ENCODE data around the gene PDE11A. TPM values are rescaled to one million over a fixed set of nuclear protein-coding genes. Genes with fewer than 3 reads are reported as not detected.

The PDE11A gene
- total and polyA plus RNA-seq, 3 donors from 2014 or later = 2.2 to 7.8 (median 3.3) TPM

DNA sequence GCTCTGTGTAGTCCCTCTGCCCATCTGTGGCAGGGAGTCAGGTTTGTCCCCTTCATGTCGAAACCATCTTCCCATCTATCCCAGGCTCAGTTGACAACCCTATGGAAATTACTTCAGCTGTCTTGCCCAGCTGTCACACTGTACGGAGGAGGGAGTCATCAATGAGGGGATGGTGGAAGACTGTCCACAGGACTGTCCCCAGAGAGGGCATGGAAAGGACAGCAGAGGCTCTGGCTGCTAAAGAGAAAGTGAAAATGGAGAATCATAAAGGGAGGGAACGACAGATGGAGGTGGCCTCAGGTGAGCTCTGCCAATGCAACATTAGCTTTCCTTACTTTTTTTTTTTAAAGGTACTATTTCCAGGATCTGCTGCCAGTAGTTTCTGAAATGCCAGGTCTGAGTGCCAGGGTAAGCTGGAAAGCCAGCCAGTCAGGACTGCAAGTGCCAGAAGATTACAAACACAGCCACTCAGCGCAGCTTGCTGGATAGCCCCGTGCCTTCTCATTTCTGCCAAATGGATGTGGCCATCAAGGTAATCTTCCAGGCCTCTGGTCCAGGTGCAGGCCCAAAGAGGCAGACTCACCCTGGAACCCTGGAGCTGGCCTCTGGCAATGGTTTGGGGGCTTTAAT is 487.2 kb downstream of the PDE11A start:
- Histone ChIP-seq H3K27ac (no peak overlapping the region), H3K9me3 (no peaks in the 10 kb centered on the region), H3K27me3 (no peaks in the 10 kb centered on the region), H3K4me3 (no peak overlapping the region), H3K36me3 (ENCODE audit: low read depth, missing control alignments) (no peaks in the 10 kb centered on the region), H3K4me1 (no peaks in the 10 kb centered on the region)
- 84 to 92% methylated on average over 5 of the region's 5 CpGs for WGBS, 2 donors
- DNase-seq = no peak
- TF ChIP-seq POLR2A (IDR thresholded peaks at IDR 0.05) (no peak), CTCF (IDR thresholded peaks at IDR 0.05) (no peak)
- intact Hi-C loops (cut with DNase I; ENCODE audit: low total_unique reads) = no loop called here

DNA sequence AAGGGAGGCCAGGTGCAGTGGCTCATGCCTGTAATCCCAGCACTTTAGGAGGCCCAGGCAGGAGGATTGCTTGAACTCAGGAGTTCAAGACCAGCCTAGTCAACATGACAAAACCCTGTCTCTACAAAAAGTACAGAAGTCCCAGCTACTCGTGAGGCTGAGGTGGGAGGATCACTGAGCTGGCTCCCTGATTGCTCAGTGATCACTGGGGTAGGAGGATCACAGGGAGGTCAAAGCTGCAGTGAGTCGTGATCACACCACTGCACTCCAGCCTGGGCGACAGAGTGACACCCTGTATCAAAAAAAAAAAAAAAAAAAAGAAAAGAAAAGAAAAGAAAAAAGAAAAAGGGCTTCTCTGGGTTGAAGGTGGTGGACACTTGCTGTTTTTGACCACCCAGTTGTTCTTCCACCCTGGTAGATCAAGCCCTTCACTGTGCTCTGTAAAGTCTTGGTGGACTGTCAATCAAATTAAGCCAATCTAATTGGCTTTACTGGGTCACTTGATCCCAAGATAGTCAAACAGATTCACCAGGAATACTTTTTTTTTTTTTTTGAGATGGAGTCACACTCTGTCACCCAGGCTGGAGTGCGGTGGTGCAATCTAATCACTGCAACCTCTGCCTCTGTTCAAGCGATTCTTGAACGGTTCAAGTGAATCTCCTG is 488.4 kb downstream of the PDE11A start:
- 86 to 95% methylated on average over 4 to 6 of the region's 6 CpGs for WGBS, 2 donors
- no peaks in the 10 kb centered on the region for H3K4me1 ChIP-seq

DNA sequence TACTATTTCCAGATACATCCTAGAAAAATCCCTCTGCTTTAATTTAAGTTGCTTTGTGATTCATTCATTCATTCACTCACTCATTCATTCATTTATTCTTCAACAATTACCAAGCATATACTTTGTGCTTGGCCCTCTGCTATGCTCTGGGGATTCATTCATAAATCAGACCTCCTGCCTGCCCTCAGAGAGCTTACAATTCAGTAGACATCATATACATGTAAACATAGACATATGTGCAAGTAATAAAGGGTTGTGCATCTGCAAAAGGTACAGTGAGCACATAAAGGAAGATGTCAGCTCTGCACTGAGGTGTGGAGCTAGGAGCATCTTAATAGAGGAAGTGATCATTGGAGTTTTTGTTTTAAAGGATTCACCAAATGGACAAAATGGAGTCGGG is 490.6 kb downstream of the PDE11A start:
- TF ChIP-seq POLR2A (IDR thresholded peaks at IDR 0.05) (no peak), CTCF (IDR thresholded peaks at IDR 0.05) (no peak)
- Histone ChIP-seq H3K4me3 (no peak overlapping the region), H3K4me1 (no peaks in the 10 kb centered on the region), H3K36me3 (ENCODE audit: low read depth, missing control alignments) (no peaks in the 10 kb centered on the region), H3K27ac (no peak overlapping the region), H3K27me3 (no peaks in the 10 kb centered on the region), H3K9me3 (no peaks in the 10 kb centered on the region)
- DNase-seq = no peak
- WGBS, 2 donors = 95 to 97% methylated on average over 1 of the region's 1 CpG
- intact Hi-C loops (cut with DNase I; ENCODE audit: low total_unique reads) = no loop called here

More for the DNA sequence above, 488.4 kb downstream of the PDE11A start:
- TF ChIP-seq POLR2A (IDR thresholded peaks at IDR 0.05) (no peak), CTCF (IDR thresholded peaks at IDR 0.05) (no peak)
- DNase-seq = no peak
- H3K4me3 ChIP-seq = no peak overlapping the region
- H3K27me3 ChIP-seq = no peaks in the 10 kb centered on the region
- H3K36me3 ChIP-seq (ENCODE audit: low read depth, missing control alignments) = no peaks in the 10 kb centered on the region
- H3K9me3 ChIP-seq = no peaks in the 10 kb centered on the region
- no peak overlapping the region for H3K27ac ChIP-seq
- intact Hi-C loops (cut with DNase I; ENCODE audit: low total_unique reads) = no loop called here

- H3K36me3 ChIP-seq (ENCODE audit: low read depth, missing control alignments) = no peaks in the 10 kb centered on the region
- WGBS, 2 donors = 81 to 87% methylated on average over 3 of the region's 3 CpGs
- H3K9me3 ChIP-seq = no peaks in the 10 kb centered on the region
- H3K27me3 ChIP-seq = no peaks in the 10 kb centered on the region
- H3K4me1 ChIP-seq = no peaks in the 10 kb centered on the region
- H3K4me3 ChIP-seq = no peak overlapping the region
- no peak for TF ChIP-seq POLR2A (IDR thresholded peaks at IDR 0.05)
- intact Hi-C loops (cut with DNase I; ENCODE audit: low total_unique reads) = no loop called here
- no peak overlapping the region for H3K27ac ChIP-seq
- no peak for DNase-seq
Observed at GRCh38 chr2:177579486-177580036, 493.0 kb downstream of the PDE11A start.

DNA sequence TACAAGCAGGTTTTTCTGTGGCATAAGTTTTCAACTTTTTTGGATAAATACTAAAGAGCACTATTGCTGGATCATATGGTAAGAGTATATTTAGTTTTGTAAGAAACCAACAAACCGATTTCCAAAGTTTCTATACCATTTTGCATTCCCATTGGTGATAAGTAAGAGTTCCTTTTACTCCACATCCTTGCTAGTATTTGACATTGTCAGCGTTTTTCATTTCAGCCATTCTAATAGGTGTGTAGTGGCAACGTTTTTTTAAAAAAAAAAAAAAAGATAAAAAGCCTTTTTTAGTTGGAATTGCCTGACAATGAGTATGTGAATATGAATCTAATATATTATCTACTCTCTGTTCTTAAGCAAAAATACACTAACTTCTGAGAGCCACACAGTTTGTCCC is 494.1 kb downstream of the PDE11A start:
- no peaks in the 10 kb centered on the region for H3K9me3 ChIP-seq
- H3K27ac ChIP-seq = no peak overlapping the region
- H3K36me3 ChIP-seq (ENCODE audit: low read depth, missing control alignments) = no peaks in the 10 kb centered on the region
- no peak for DNase-seq
- intact Hi-C loops (cut with DNase I; ENCODE audit: low total_unique reads) = no loop called here
- TF ChIP-seq CTCF (IDR thresholded peaks at IDR 0.05) (no peak), POLR2A (IDR thresholded peaks at IDR 0.05) (no peak)
- H3K4me1 ChIP-seq = no peaks in the 10 kb centered on the region
- H3K4me3 ChIP-seq = no peak overlapping the region
- WGBS, 2 donors = 72 to 83% methylated on average over 3 of the region's 3 CpGs
- H3K27me3 ChIP-seq = no peaks in the 10 kb centered on the region
